NOMO-1 treated with dmso at 0.1 percent for 144 hours (cell line): ENCODE data around the gene NPR1.
"Not testable (repeated sequence)": the region's sequence is repeated elsewhere in the genome, so short reads cannot be mapped to it uniquely, and the experiment has no call there.

Experiments
- DNase-seq: peaks from one replicate; lab custom pipeline; 2025; ENCODE audit not compliant: unreplicated experiment; lab: John Stamatoyannopoulos, UW

NPR1 gene

GRCh38 chr1:153679337-153680119 lies 1.0 kb downstream of the NPR1 start:
- peak; percentile 9 for DNase-seq

GRCh38 chr1:153680120-153680403 lies 1.6 kb downstream of the NPR1 start:
- no peak for DNase-seq

GRCh38 chr1:153682730-153683129 lies 4.2 kb downstream of the NPR1 start:
- DNase-seq: no peak

DNA sequence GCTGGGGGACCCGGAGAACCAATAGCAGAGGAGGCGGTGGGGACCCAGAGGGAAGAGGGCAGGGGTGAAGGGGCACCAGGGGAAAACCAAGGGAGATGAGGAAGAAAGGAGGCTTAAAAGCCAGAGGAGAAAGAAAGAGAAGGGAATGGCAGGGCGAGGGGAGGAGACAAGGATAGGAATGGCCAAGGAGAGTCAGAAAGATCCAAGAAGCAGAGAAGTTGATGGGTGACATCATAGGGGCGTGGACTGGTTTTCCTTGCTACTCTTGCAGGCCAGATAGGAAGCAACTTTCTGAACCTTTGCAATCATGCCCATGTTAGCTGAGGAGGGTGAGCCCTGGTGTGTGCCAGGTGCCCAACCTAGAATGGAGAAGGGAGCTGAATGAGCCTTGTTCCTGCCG lies 5.4 kb downstream of the NPR1 start:
- no peak for DNase-seq

DNA sequence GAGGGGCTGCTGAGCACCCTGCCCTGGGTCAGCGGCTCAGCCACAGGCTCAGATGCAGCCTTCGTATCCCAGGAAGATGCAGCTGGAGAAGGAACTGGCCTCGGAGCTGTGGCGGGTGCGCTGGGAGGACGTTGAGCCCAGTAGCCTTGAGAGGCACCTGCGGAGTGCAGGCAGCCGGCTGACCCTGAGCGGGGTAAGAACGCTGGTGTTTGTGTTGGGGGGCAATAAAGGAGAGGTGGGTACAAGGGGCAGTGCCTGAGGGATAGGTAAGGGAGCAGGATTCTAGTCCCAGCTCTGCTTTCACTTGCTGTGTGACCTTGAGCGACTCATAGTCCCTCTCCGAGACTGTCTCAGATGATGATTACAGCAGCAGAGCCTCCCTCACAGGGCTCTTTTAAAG lies 6.4 kb downstream of the NPR1 start:
- DNase-seq: no peak

- no peak for DNase-seq
Observed at GRCh38 chr1:153685544-153686340, 7.3 kb downstream of the NPR1 start.

- DNase-seq: no peak
Observed at GRCh38 chr1:153687346-153688125, 9.0 kb downstream of the NPR1 start.

GRCh38 chr1:153688276-153688675 lies 9.8 kb downstream of the NPR1 start:
- no peak for DNase-seq

DNA sequence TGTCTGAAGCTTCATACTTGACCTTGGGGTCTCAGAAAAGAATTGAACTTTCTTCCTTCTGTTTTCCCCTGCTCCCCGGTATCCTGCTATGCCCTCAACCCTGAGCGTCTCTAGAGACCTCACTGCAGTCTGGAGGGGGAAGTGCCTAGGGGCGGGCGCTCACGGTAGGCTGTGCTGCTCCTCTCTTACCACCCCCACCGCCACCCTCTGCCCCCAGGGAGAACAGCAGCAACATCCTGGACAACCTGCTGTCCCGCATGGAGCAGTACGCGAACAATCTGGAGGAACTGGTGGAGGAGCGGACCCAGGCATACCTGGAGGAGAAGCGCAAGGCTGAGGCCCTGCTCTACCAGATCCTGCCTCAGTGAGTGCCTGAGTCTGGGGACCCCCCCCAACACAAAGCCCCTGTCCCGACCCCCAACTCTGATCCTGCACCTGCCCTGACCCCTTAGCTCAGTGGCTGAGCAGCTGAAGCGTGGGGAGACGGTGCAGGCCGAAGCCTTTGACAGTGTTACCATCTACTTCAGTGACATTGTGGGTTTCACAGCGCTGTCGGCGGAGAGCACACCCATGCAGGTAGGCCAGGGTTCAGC lies 10.3 kb downstream of the NPR1 start:
- DNase-seq: no peak

DNA sequence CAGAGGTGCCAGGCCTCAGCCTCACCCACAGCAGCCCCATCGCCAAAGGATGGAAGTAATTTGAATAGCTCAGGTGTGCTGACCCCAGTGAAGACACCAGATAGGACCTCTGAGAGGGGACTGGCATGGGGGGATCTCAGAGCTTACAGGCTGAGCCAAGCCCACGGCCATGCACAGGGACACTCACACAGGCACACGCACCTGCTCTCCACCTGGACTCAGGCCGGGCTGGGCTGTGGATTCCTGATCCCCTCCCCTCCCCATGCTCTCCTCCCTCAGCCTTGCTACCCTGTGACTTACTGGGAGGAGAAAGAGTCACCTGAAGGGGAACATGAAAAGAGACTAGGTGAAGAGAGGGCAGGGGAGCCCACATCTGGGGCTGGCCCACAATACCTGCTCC lies 15.0 kb downstream of the NPR1 start:
- DNase-seq: no peak

- no peak for DNase-seq
Observed at GRCh38 chr1:153696741-153697140, 18.3 kb downstream of the NPR1 start.

DNA sequence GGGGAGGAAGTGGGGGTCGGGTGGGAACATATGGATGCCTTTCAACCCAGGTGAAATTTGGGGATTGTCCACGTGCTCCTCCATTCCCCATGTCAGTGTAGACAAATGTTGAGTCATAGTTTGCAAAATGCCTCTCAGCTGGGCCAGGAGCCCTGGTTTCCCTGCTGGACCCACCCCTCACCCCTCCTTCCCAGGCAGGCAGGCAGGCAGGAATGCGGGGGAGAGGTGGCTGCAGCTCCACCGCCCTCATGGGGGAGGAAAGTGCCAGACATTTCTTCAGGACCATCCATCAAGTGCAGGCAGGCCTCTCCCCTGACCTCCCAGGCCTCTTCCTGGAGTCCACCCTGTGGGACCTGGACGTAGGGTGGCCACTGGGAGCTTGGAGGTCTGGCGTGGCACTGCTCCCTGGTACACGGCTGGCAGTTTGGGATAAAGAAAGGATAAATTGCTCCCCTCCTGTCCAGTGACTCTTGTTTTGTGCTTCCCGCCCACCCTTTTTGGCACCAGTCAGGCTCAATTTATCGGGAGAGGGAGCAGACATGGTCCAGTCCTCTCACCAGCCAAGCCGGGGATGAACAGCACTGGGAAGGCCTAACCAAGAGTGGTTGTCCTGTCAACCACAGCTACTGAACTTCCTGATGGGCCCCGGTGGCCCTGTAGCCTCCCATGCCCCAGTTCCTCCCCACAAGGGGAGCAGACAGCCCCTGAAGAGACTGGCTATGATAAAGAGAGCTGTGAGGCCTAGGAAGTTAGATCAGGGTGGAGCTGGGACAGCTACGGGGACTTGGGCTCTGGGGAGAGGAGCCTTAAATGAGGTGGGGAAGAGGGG lies 18.9 kb downstream of the NPR1 start:
- no peak for DNase-seq

- no peak for DNase-seq
Observed at GRCh38 chr1:153698020-153698922, 19.8 kb downstream of the NPR1 start.

- no peak for DNase-seq
Observed at GRCh38 chr1:153698923-153699714, 20.6 kb downstream of the NPR1 start.

- DNase-seq: no peak
Observed at GRCh38 chr1:153699768-153700167, 21.3 kb downstream of the NPR1 start.

- no peak for DNase-seq
Observed at GRCh38 chr1:153705484-153705883, 27.0 kb downstream of the NPR1 start.

GRCh38 chr1:153711026-153711425 lies 32.5 kb downstream of the NPR1 start:
- no peak for DNase-seq

GRCh38 chr1:153716211-153716610 lies 37.7 kb downstream of the NPR1 start:
- DNase-seq: not testable (repeated sequence)

GRCh38 chr1:153717330-153717729 lies 38.8 kb downstream of the NPR1 start:
- DNase-seq: no peak
